Right lung (tissue), 5 donors: Measurements from ENCODE around the gene UBE3C. TPM values are rescaled to one million over a fixed set of nuclear protein-coding genes. Genes with fewer than 3 reads are reported as not detected.

Experiments
- DNase-seq, 2 donors: peaks; one replicate each; pipeline ENCODE4 v3.0.0-alpha.2; 2013
- polyA plus RNA-seq, 5 donors: library from polyadenylated mRNA; unstranded; fragments of 120-200 nt; gene quantifications; one replicate each; pipeline versions ENCODE4 v1.2.1 to v1.2.3, GENCODE V29; 2013; ENCODE audit warnings: inconsistent platforms in 1 of 5, low replicate concordance in 1 of 5; ENCODE audit not compliant: insufficient read length in 5 of 5, insufficient read depth in 1 of 5

The UBE3C gene
- polyA plus RNA-seq, 5 donors: 36.6 to 46.0 (median 42.1) TPM

GRCh38 chr7:157291404-157292080, 152.8 kb downstream of the UBE3C start:
- no peak for DNase-seq

DNA sequence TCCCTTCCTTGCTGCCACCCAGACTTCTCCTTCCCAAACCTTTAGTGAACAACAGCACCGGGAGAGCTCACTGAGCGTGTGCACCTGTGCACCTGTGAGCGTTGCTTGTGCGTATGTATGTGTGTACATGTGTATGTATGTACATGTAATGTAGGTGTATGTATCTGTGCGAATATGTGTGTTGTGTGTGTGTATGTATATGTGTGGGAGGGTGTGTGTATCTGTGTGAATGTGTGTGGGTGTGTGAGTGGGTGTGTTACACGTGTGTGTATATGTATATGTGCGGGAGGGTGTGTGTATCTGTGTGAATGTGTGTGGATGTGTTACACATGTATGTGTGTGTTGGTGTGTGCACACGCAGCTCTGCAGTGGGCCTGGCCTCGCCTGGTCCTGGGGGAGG, 153.5 kb downstream of the UBE3C start:
- no peak for DNase-seq

DNA sequence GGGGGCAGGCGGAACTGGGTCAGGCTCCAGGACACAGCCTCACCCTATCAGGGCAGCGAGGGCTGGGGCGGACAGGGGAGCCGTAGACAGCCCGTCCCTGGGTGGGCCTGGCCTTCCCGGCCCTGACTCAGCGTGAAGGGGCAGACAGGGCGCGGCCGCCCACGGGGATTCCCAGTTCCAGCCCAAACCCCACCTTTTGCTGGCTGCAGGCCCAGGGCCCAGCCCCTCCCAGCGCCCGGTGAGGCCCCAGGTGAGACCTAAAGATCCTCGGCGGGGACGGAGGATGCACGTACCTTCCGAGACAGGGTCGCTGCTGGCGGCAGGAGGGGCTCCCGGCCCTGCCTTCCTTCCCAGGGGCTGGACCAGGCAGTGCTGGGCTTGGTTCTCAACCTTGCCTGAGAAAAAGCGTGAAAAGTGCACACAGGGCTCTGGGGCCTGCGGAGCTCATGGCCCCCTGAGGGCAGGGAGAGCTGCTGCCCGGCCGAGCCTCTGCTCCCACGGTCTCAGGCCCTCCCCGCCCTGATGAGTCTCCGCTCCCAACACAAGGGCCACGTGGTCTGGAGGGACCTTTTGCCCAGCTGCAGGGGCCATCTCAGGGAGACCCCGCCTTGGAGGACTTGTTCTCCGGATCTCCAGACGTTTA, 154.2 kb downstream of the UBE3C start:
- no peak for DNase-seq

DNA sequence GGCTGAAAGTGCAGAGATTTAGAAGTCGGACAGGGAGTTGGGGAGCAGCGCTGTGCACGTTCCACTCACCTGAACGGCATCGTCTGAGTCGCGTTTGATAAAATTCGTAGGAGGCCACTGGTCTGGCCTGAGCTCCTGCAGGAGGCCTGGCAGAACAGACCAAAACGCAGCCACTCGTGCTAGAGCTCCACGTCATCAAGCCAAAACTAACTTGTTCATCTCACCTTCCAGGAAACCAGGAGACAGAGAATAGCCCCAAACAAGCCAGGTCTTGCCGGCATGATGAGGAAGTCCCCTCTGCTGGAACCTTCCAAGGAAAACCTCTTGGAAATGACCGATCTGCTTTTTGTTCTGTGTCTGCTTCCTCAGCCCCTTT, 154.7 kb downstream of the UBE3C start:
- no peak for DNase-seq

- no peak for DNase-seq
Measured at GRCh38 chr7:157294773-157295172, 156.0 kb downstream of the UBE3C start.

- no peak for DNase-seq
Measured at GRCh38 chr7:157295338-157295737, 156.6 kb downstream of the UBE3C start.

- no peak for DNase-seq
Measured at GRCh38 chr7:157297185-157297584, 158.5 kb downstream of the UBE3C start.

DNA sequence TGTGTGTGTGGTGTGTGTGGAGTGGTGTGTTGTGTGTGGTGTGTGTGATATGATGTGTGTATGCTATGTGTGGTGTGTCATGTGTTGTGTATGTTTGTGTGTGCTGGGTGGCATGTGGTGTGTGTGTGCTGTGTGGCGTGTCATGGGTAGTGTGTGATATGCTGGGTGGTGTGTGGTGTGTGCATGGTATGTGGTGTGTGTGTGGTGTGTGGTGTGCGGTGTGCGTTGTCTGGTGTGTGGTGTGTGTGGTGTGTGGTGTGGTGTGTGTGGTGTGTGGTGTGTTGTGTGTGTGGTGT, 160.5 kb downstream of the UBE3C start:
- no peak for DNase-seq

DNA sequence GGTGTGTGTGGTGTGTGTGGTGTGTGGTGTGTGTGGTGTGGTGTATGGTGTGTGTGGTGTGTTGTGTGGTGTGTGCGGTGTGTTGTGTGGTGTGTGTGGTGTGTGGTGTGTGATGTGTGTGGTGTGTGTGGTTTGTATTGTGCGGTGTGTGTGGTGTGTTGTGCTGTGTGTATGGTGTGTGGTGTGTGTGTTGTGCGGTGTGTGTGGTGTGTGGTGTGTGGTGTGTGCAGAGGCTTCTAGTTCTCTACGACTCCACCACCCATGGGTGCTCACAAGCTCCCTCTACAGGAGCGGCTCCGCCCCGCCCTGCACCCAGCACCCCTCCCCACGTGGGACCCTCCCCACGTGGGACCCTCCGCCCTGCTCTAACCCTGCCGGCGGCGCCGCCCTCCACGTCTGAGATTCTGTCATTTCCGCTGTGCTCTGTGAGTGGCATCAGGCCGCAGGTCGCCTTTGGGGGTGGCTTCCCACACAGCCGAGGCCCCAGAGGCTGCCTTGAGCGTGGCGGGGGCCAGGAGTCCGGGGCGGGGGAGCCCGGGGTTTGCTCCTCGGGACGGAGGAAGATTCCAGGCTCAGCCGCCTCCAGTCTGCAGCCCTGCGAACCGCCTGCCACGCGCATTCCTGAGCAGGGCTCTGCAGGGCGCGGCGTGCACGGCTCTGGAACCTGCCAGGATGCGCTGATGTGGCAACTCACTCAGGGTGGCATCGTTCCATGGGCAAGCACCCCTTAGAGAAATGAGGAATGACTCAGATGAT, 161.1 kb downstream of the UBE3C start:
- no peak for DNase-seq

DNA sequence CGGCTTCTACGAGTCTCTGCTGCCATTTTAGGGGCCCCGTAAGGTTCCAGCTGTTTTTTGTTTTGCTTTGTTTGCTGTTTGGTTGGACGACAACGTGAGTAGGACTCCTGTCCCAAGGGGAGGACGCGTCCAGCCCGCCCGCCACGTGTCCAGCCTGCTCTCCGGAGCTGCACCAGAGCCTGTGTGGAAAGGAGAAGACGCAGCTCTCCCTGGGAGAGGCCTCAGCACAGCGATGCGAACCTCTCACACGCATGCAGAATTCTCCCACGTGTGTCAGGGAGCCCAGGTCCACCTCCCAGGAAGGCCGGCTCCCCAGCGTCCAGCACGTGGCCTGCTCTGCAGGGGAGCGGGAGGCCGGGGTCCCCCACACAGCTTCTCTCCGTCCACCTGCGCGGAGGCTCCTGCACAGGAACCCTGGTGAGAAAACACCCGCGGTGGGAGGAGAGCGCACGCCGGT, 161.7 kb downstream of the UBE3C start:
- DNase-seq: no peak

- no peak for DNase-seq
Measured at GRCh38 chr7:157301610-157302120, 162.9 kb downstream of the UBE3C start.

GRCh38 chr7:157306846-157307838, 168.4 kb downstream of the UBE3C start:
- DNase-seq: no peak

GRCh38 chr7:157309988-157310668, 171.4 kb downstream of the UBE3C start:
- no peak for DNase-seq

DNA sequence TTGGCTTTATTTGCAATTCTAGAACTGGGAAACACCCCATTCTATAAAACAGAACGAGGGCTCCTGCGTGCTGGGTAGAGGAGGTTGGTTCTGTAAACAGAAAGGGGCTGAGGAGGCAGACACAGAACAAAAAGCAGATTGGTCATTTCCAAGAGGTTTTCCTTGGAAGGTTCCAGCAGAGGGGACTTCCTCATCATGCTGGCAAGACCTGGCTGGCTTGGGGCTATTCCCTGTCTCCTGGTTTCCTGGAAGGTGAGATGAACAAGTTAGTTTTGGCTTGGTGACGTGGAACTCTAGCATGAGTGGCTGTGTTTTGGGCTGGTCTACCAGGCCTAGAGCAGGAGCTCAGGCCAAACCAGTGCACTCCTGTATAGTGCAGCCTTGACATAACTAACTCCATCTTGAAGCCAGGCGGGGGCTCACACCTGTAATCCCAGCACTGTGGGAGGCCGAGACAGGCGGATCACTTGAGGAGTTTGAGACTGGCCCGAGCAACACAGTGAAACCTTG, 172.0 kb downstream of the UBE3C start:
- DNase-seq: no peak

GRCh38 chr7:157312941-157313340, 174.2 kb downstream of the UBE3C start:
- no peak for DNase-seq

- no peak for DNase-seq
Measured at GRCh38 chr7:157313645-157314044, 174.9 kb downstream of the UBE3C start.

GRCh38 chr7:157318015-157318706, 179.4 kb downstream of the UBE3C start:
- DNase-seq: no peak
